H9 (cell line): Measurements from ENCODE around the gene SUSD2. TPM values are rescaled to one million over a fixed set of nuclear protein-coding genes. Genes with fewer than 3 reads are reported as not detected.
A peak's percentile ranks its signal among the peaks of the same experiment; 100 is the strongest.

Experiments
- DNase-seq: peaks from one replicate; pipeline ENCODE4 v3.0.0-alpha.2; 2017
- H2AFZ ChIP-seq: one replicate; pipeline ENCODE4 v1.6.1; 2013; ENCODE audit warnings: mild to moderate bottlenecking, low read length, control low read depth, moderate library complexity
- H2AK5ac ChIP-seq: 2 replicates; pipeline ENCODE4 v1.6.1; 2013; ENCODE audit warnings: low read length, control low read depth, mixed read lengths; ENCODE audit not compliant: insufficient read length
- H2BK120ac ChIP-seq: one replicate; pipeline ENCODE4 v1.6.1; 2013; ENCODE audit warnings: low read depth, mild to moderate bottlenecking, low read length, control low read depth, inconsistent platforms; ENCODE audit not compliant: poor library complexity, severe bottlenecking
- H2BK12ac ChIP-seq: 2 replicates; pipeline ENCODE4 v1.6.1; 2013; ENCODE audit warnings: low read length, control low read depth, mixed read lengths, low read depth; ENCODE audit not compliant: insufficient read length
- H2BK15ac ChIP-seq: 2 replicates; pipeline ENCODE4 v1.6.1; 2013; ENCODE audit warnings: low read depth, low read length, control low read depth
- H2BK20ac ChIP-seq: one replicate; pipeline ENCODE4 v1.6.1; 2013; ENCODE audit warnings: low read depth, mild to moderate bottlenecking, low read length, control low read depth, inconsistent platforms; ENCODE audit not compliant: poor library complexity, severe bottlenecking
- H2BK5ac ChIP-seq: 2 replicates; pipeline ENCODE4 v1.6.1; 2013; ENCODE audit warnings: low read length, control low read depth, mixed read lengths; ENCODE audit not compliant: insufficient read length
- H3K14ac ChIP-seq: 2 replicates; pipeline ENCODE4 v1.6.1; 2013; ENCODE audit warnings: low read length, control low read depth; ENCODE audit not compliant: insufficient read depth
- H3K18ac ChIP-seq: 2 replicates; pipeline ENCODE4 v1.6.1; 2013; ENCODE audit warnings: low read depth, mild to moderate bottlenecking, mixed read lengths, low read length, control low read depth; ENCODE audit not compliant: insufficient read length
- H3K23ac ChIP-seq: 2 replicates; pipeline ENCODE4 v1.6.1; 2013; ENCODE audit warnings: low read length, control low read depth, mixed read lengths, low read depth; ENCODE audit not compliant: insufficient read length
- H3K23me2 ChIP-seq: 2 replicates; pipeline ENCODE4 v1.6.1; 2013; ENCODE audit warnings: low read depth, mild to moderate bottlenecking, mixed read lengths, low read length, control low read depth; ENCODE audit not compliant: insufficient read length, poor library complexity, severe bottlenecking
- H3K27ac ChIP-seq: 2 replicates; pipeline ENCODE4 v1.5.1; 2013; ENCODE audit warnings: low read length, control low read depth, mixed read lengths, low read depth; ENCODE audit not compliant: insufficient read length
- H3K27me3 ChIP-seq: 2 replicates; pipeline ENCODE4 v1.6.1; 2013; ENCODE audit warnings: low read length, control low read depth, inconsistent platforms; ENCODE audit not compliant: insufficient read depth
- H3K4ac ChIP-seq: 2 replicates; pipeline ENCODE4 v1.6.1; 2013; ENCODE audit warnings: low read depth, mild to moderate bottlenecking, control low read depth, inconsistent platforms, low read length, moderate library complexity
- H3K4me1 ChIP-seq: 2 replicates; pipeline ENCODE4 v1.6.1; 2013; ENCODE audit warnings: low read length, control low read depth, inconsistent platforms; ENCODE audit not compliant: insufficient read depth
- H3K4me2 ChIP-seq: 2 replicates; pipeline ENCODE4 v1.6.1; 2013; ENCODE audit warnings: low read length, control low read depth, mixed read lengths; ENCODE audit not compliant: insufficient read length, insufficient read depth
- H3K56ac ChIP-seq: 2 replicates; pipeline ENCODE4 v1.6.1; 2013; ENCODE audit warnings: low read depth, mild to moderate bottlenecking, mixed read lengths, low read length, control low read depth; ENCODE audit not compliant: insufficient read length
- H3K79me1 ChIP-seq: 2 replicates; pipeline ENCODE4 v1.6.1; 2013; ENCODE audit warnings: low read depth, mild to moderate bottlenecking, moderate library complexity, low read length, control low read depth, inconsistent platforms; ENCODE audit not compliant: insufficient read depth, poor library complexity, severe bottlenecking
- H3K79me2 ChIP-seq: 2 replicates; pipeline ENCODE4 v1.6.1; 2013; ENCODE audit warnings: low read length, control low read depth, inconsistent platforms; ENCODE audit not compliant: insufficient read depth
- H3K9ac ChIP-seq: 2 replicates; pipeline ENCODE4 v1.6.1; 2013; ENCODE audit warnings: low read length, control low read depth, mixed read lengths; ENCODE audit not compliant: insufficient read length; ENCODE audit errors: extremely low read depth
- H3K9me3 ChIP-seq: one replicate; pipeline ENCODE4 v1.6.1; 2013; ENCODE audit warnings: low read depth, low read length, inconsistent platforms; ENCODE audit not compliant: control insufficient read depth
- H3T11ph ChIP-seq: one replicate; pipeline ENCODE4 v1.6.1; 2013; ENCODE audit warnings: mild to moderate bottlenecking, low read length, control low read depth, inconsistent platforms
- H4K20me1 ChIP-seq: one replicate; pipeline ENCODE4 v1.6.1; 2013; ENCODE audit not compliant: control insufficient read depth, insufficient read length, insufficient read depth
- H4K5ac ChIP-seq: 2 replicates; pipeline ENCODE4 v1.6.1; 2013; ENCODE audit warnings: low read depth, mild to moderate bottlenecking, mixed read lengths, low read length, control low read depth; ENCODE audit not compliant: insufficient read length
- H4K8ac ChIP-seq: replicated peaks from 2 replicates; pipeline ENCODE4 v1.6.1; 2013; ENCODE audit warnings: low read length, control low read depth, mixed read lengths, low read depth; ENCODE audit not compliant: insufficient read length
- H4K91ac ChIP-seq: 2 replicates; pipeline ENCODE4 v1.6.1; 2013; ENCODE audit warnings: low read depth, mild to moderate bottlenecking, moderate library complexity, mixed read lengths, low read length, control low read depth; ENCODE audit not compliant: insufficient read length
- H3K27ac Mint-ChIP-seq, 3 experiments: 2 replicates in 2 of 3; 3 replicates in 1 of 3; pipeline ENCODE4 v1.8.0; 2020 to 2021; ENCODE audit warnings: mixed read lengths in 3 of 3, mild to moderate bottlenecking in 1 of 3, moderate library complexity in 1 of 3
- H3K27me3 Mint-ChIP-seq: 2 replicates; pipeline ENCODE4 v1.8.0; 2021; ENCODE audit warnings: low read depth, mild to moderate bottlenecking, moderate library complexity, mixed read lengths
- H3K36me3 Mint-ChIP-seq, 3 experiments: 2 replicates in 2 of 3; 3 replicates in 1 of 3; pipeline ENCODE4 v1.8.0; 2020 to 2021; ENCODE audit warnings: low read depth in 3 of 3, mixed read lengths in 3 of 3; ENCODE audit not compliant: insufficient read depth in 1 of 3
- H3K4me1 Mint-ChIP-seq, 2 experiments: 2 replicates each; pipeline ENCODE4 v1.8.0; 2020; ENCODE audit warnings: mixed read lengths in 2 of 2
- H3K4me3 Mint-ChIP-seq, 2 experiments: 2 replicates in 1 of 2; 3 replicates in 1 of 2; pipeline ENCODE4 v1.8.0; 2020 to 2021; ENCODE audit warnings: mild to moderate bottlenecking in 2 of 2, mixed read lengths in 2 of 2, moderate library complexity in 1 of 2
- H3K9me3 Mint-ChIP-seq, 2 experiments: 2 replicates in 1 of 2; 3 replicates in 1 of 2; pipeline ENCODE4 v1.8.0; 2020; ENCODE audit warnings: mild to moderate bottlenecking in 2 of 2, mixed read lengths in 2 of 2, moderate library complexity in 1 of 2
- CTCF ChIP-seq: fragments of 200-600 bp; sonication (generic); conservative IDR thresholded peaks from 3 replicates; pipeline ENCODE4 v1.8.0; 2021; ENCODE audit warnings: antibody characterized with exemption, mild to moderate bottlenecking
- WGBS: extraction: QIAGEN DNeasy Blood & Tissue Kit; methylation state at CpG from one replicate; pipeline ENCODE4 v1.1.7; 2013; ENCODE audit warnings: missing lambda C conversion rate, low lambda C conversion rate, mixed read lengths; ENCODE audit not compliant: insufficient read length; ENCODE audit errors: extremely low coverage; 5-methylcytosine and 5-hydroxymethylcytosine counted together
- total RNA-seq: library from RNA; stranded (reverse); gene quantifications from 2 replicates; pipeline ENCODE4 v1.2.1, GENCODE V29; 2021

Gene SUSD2
- total RNA-seq, 1 experiment from 2014 or later: 4.2 TPM

GRCh38 chr22:24161485-24161884, 19.8 kb upstream of the SUSD2 start:
- Histone ChIP-seq H4K5ac (no peak overlapping the region), H2BK12ac (no peak overlapping the region), H3K4ac (no peak overlapping the region), H3K27me3 (no peaks in the 10 kb centered on the region), H3K4me1 (no peaks in the 10 kb centered on the region; the same call in 1 of the 2 replicates), H4K91ac (no peak overlapping the region), H2BK20ac (no peak overlapping the region), H3K14ac (no peak overlapping the region), H2AK5ac (no peak overlapping the region), H3K23me2 (peaks cover 3% of the 10 kb centered on the region), H3K56ac (no peak overlapping the region), H4K8ac (no peak overlapping the region), H4K20me1 (no peaks in the 10 kb centered on the region), H3K4me2 (no peak overlapping the region), H2AFZ (no peak overlapping the region), H3K27ac (no peak overlapping the region), H3K18ac (no peak overlapping the region), H2BK15ac (no peak overlapping the region), H2BK120ac (no peak overlapping the region), H3K79me2 (no peaks in the 10 kb centered on the region), H3K9me3 (no peaks in the 10 kb centered on the region), H3K9ac (no peak overlapping the region), H2BK5ac (no peak overlapping the region), H3T11ph (no peak overlapping the region), H3K79me1 (no peaks in the 10 kb centered on the region), H3K23ac (no peak overlapping the region)
- no peak for DNase-seq
- Mint-ChIP-seq H3K27ac (peak overlapping the region in 1 of 3 experiments; percentile 70; a peak in 2 of 7 replicates), H3K4me3 (no peak overlapping the region), H3K36me3 (peaks cover 0 to 16% (median 14%) of the 10 kb centered on the region in 3 experiments; a peak in 5 of 7 replicates), H3K9me3 (no peaks in the 10 kb centered on the region), H3K4me1 (peaks cover 15 to 23% of the 10 kb centered on the region in 2 experiments), H3K27me3 (no peaks in the 10 kb centered on the region; the same call in 1 of the 2 replicates)
- TF ChIP-seq CTCF: no peak
- WGBS: no CpG with 5 or more reads among the region's 7 CpGs
